ENCODE data around the gene ZER1.

- TF ChIP-seq CTCF (IDR thresholded peaks at IDR 0.05) (no peak), ZFX (IDR thresholded peaks at IDR 0.05; ENCODE audit: borderline replicate concordance) (no peak)
These were observed 48.3 kb upstream of the ZER1 start for GRCh38 chr9:128819716-128820664.
